Endodermal cell (in vitro differentiated cells): ENCODE data around the gene NFIA. TPM values are rescaled to one million over a fixed set of nuclear protein-coding genes. Genes with fewer than 3 reads are reported as not detected.

Source experiments
- DNase-seq: peaks from one replicate; pipeline ENCODE4 v3.0.0-alpha.2; 2017
- H3K27ac ChIP-seq: 2 replicates; pipeline ENCODE4 v1.5.1; 2013; ENCODE audit warnings: mild to moderate bottlenecking, low read depth, low read length, moderate library complexity
- H3K27me3 ChIP-seq: 2 replicates; pipeline ENCODE4 v1.6.1; 2013; ENCODE audit warnings: mild to moderate bottlenecking, low read length, moderate library complexity; ENCODE audit not compliant: insufficient read depth, control insufficient read depth, poor library complexity, severe bottlenecking
- H3K36me3 ChIP-seq: 2 replicates; pipeline ENCODE4 v1.7.0; 2013; ENCODE audit warnings: mild to moderate bottlenecking, low read length, moderate library complexity; ENCODE audit not compliant: control insufficient read depth, insufficient read depth
- H3K4me1 ChIP-seq: one replicate; pipeline ENCODE4 v1.7.0; 2013; ENCODE audit warnings: low read length; ENCODE audit not compliant: control insufficient read depth, insufficient read depth
- H3K4me3 ChIP-seq: 2 replicates; pipeline ENCODE4 v1.5.1; 2013; ENCODE audit warnings: mild to moderate bottlenecking, low read length, moderate library complexity
- H3K9ac ChIP-seq: 2 replicates; pipeline ENCODE4 v1.6.1; 2013; ENCODE audit warnings: mild to moderate bottlenecking, low read length, moderate library complexity; ENCODE audit not compliant: poor library complexity, severe bottlenecking; ENCODE audit errors: extremely low read depth
- H3K9me3 ChIP-seq: 2 replicates; pipeline ENCODE4 v1.6.1; 2013; ENCODE audit warnings: mild to moderate bottlenecking, low read length, moderate library complexity; ENCODE audit not compliant: control insufficient read depth
- H3K27ac Mint-ChIP-seq: 2 replicates; pipeline ENCODE4 v1.8.0; 2020; ENCODE audit warnings: mixed read lengths
- H3K27me3 Mint-ChIP-seq: 2 replicates; pipeline ENCODE4 v1.8.0; 2021; ENCODE audit warnings: mild to moderate bottlenecking, mixed read lengths; ENCODE audit not compliant: insufficient read depth
- H3K36me3 Mint-ChIP-seq: 2 replicates; pipeline ENCODE4 v1.8.0; 2020; ENCODE audit warnings: low read depth, mixed read lengths
- H3K4me1 Mint-ChIP-seq: 2 replicates; pipeline ENCODE4 v1.8.0; 2020; ENCODE audit warnings: mixed read lengths
- H3K4me3 Mint-ChIP-seq: 2 replicates; pipeline ENCODE4 v1.8.0; 2020; ENCODE audit warnings: mild to moderate bottlenecking, moderate library complexity, mixed read lengths
- H3K9me3 Mint-ChIP-seq: 2 replicates; pipeline ENCODE4 v1.8.0; 2020; ENCODE audit warnings: mild to moderate bottlenecking, mixed read lengths
- CTCF ChIP-seq: fragments of 200-600 bp; sonication (generic); conservative IDR thresholded peaks from 2 replicates; pipeline ENCODE4 v1.5.0; 2021; ENCODE audit warnings: antibody characterized with exemption, mild to moderate bottlenecking
- WGBS, 2 experiments: methylation state at CpG; one replicate each; pipeline versions ENCODE4 v1.1.5 to v1.1.7; 2013; ENCODE audit warnings: missing lambda C conversion rate in 2 of 2, mixed read lengths in 1 of 2; ENCODE audit not compliant: insufficient coverage in 1 of 2, insufficient read length in 1 of 2; 5-methylcytosine and 5-hydroxymethylcytosine counted together
- total RNA-seq, 2 donors: library from RNA; stranded (reverse); fragmentation: NEBNext Ultra II Directional in 1 of 2; extraction: Animal tissue kit (Norgen Biotek cat#: 25700) in 1 of 2; gene quantifications; 2 replicates in 1 of 2; 3 replicates in 1 of 2; pipeline ENCODE4 v1.2.1, GENCODE V29; 2021

NFIA gene
- total RNA-seq, 2 donors from 2014 or later, result 2.3 to 3.8 TPM

- Mint-ChIP-seq H3K36me3 (no peaks in the 10 kb centered on the region), H3K4me1 (peaks cover 15% of the 10 kb centered on the region), H3K27ac (no peak overlapping the region), H3K4me3 (peak overlapping the region; percentile 74), H3K27me3 (peaks cover 58% of the 10 kb centered on the region), H3K9me3 (no peaks in the 10 kb centered on the region)
- DNase-seq, result no peak
- peak overlapping the region; percentile 78 for H3K4me3 ChIP-seq
- H3K27ac ChIP-seq, result no peak overlapping the region
- H3K9me3 ChIP-seq, result no peaks in the 10 kb centered on the region
- WGBS, 2 experiments, result 29 to 69% methylated on average over 3 to 17 of the region's 17 CpGs
- no peak for TF ChIP-seq CTCF
- peaks cover 2% of the 10 kb centered on the region for H3K4me1 ChIP-seq
- no peak overlapping the region for H3K9ac ChIP-seq
- no peaks in the 10 kb centered on the region for H3K36me3 ChIP-seq
- peaks cover 71% of the 10 kb centered on the region for H3K27me3 ChIP-seq
These were observed 1.6 kb downstream of the NFIA start for GRCh38 chr1:61083807-61084440.

DNA sequence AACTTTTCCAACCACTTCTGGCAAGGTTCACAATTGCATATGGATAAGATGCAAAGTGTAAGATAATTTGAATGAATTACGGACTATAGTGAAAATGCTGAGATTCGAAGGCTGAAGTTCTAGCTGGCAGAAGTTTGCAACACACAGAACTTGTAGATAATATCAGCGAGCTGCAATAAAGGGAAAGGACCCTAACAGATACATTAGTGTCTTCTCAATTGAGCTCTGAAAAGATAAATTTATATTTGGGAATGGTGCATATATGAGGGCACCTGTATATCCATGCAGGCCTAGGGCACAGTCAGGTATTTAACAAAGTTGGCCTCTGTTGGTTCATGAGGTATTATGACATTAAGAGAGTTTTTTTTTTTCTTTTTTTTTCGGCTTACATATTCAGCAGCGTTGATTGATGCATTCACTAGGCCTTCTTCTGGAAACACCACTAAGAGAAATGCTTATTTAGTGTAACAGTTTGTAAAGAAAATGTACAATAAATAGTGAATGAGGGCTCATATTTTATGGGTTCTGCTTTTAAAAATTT, 2.2 kb downstream of the NFIA start:
- Mint-ChIP-seq H3K4me3 (peak overlapping the region; percentile 74), H3K27ac (no peak overlapping the region), H3K4me1 (peaks cover 14% of the 10 kb centered on the region), H3K27me3 (peaks cover 52% of the 10 kb centered on the region), H3K36me3 (no peaks in the 10 kb centered on the region), H3K9me3 (no peaks in the 10 kb centered on the region)
- no peak overlapping the region for H3K4me3 ChIP-seq
- no peaks in the 10 kb centered on the region for H3K36me3 ChIP-seq
- WGBS, 2 experiments, result 86 to 89% methylated on average over 3 to 5 of the region's 5 CpGs
- DNase-seq, result no peak
- TF ChIP-seq CTCF, result no peak
- H3K9ac ChIP-seq, result no peak overlapping the region
- H3K4me1 ChIP-seq, result peaks cover 2% of the 10 kb centered on the region
- H3K9me3 ChIP-seq, result no peaks in the 10 kb centered on the region
- no peak overlapping the region for H3K27ac ChIP-seq
- peaks cover 64% of the 10 kb centered on the region for H3K27me3 ChIP-seq

DNA sequence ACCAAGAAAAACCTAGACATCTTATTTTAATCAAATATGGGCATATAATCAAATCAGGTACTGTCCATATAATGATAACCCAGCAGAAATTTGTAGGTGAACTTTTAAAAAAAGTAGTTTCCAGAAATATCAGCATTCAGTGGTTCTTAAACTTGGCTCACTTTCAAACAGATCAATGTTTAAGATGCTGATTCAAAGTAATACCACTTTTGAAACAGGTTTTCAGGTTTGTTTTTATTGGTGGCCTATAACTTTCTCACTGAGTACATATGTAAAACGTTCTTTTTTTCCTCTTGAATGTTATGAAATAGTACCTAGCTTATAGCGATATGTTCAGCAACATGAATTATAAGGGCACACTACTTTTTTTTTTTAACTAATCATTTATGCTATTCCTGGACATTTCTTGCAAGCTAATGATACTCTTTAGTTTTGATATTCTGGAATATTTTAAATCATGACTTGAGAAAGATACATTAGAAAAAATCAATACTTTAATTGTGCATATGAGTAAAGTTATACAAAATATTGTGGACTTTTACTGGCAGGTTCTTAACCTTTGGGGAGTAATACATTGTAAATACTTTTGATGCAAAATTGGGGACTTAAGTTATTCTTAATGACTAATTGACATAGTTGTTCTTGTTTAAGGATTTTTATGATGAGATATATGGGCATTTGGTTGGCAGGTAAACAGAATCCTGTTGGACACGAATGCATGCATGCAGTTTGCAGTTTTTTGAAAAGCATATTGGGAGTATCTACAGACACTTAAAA, 3.0 kb downstream of the NFIA start:
- Histone ChIP-seq H3K27me3 (peaks cover 56% of the 10 kb centered on the region), H3K9ac (no peak overlapping the region), H3K27ac (no peak overlapping the region), H3K9me3 (no peaks in the 10 kb centered on the region), H3K36me3 (no peaks in the 10 kb centered on the region), H3K4me1 (peaks cover 1% of the 10 kb centered on the region), H3K4me3 (no peak overlapping the region)
- TF ChIP-seq CTCF, result no peak
- Mint-ChIP-seq H3K27ac (no peak overlapping the region), H3K4me3 (no peak overlapping the region), H3K4me1 (peaks cover 5% of the 10 kb centered on the region), H3K9me3 (no peaks in the 10 kb centered on the region), H3K27me3 (peaks cover 43% of the 10 kb centered on the region), H3K36me3 (no peaks in the 10 kb centered on the region)
- no peak for DNase-seq
- 72 to 86% methylated on average over 1 to 3 of the region's 3 CpGs for WGBS, 2 experiments
